Hematopoietic multipotent progenitor cell treated with erythropoietin and hydrocortisone succinate and interleukin-3 and kit ligand, for 17 days (in vitro differentiated cells): ENCODE data around the gene WDR18.

Experiments
- DNase-seq: peaks from one replicate; pipeline ENCODE4 v3.0.0-alpha.2; 2015; ENCODE audit warnings: low spot score

The WDR18 gene

GRCh38 chr19:1008268-1009040 is 24.3 kb downstream of the WDR18 start:
- no peak for DNase-seq

GRCh38 chr19:1009041-1009980 is 25.2 kb downstream of the WDR18 start:
- DNase-seq, result no peak

- no peak for DNase-seq
These were observed 25.9 kb downstream of the WDR18 start for GRCh38 chr19:1009981-1010538.

GRCh38 chr19:1010586-1011510 is 26.7 kb downstream of the WDR18 start:
- DNase-seq, result no peak

GRCh38 chr19:1011831-1012333 is 27.7 kb downstream of the WDR18 start:
- DNase-seq, result no peak

- DNase-seq, result no peak
These were observed 28.2 kb downstream of the WDR18 start for GRCh38 chr19:1012334-1012733.

- no peak for DNase-seq
These were observed 29.1 kb downstream of the WDR18 start for GRCh38 chr19:1013218-1013617.

GRCh38 chr19:1014161-1015060 is 30.3 kb downstream of the WDR18 start:
- DNase-seq, result no peak

GRCh38 chr19:1015061-1015781 is 31.1 kb downstream of the WDR18 start:
- DNase-seq, result no peak

- DNase-seq, result no peak
These were observed 31.9 kb downstream of the WDR18 start for GRCh38 chr19:1015782-1016646.

- no peak for DNase-seq
These were observed 32.5 kb downstream of the WDR18 start for GRCh38 chr19:1016647-1017114.

- DNase-seq, result no peak
These were observed 33.2 kb downstream of the WDR18 start for GRCh38 chr19:1017115-1017905.

- DNase-seq, result no peak
These were observed 33.8 kb downstream of the WDR18 start for GRCh38 chr19:1017906-1018305.

GRCh38 chr19:1018393-1018792 is 34.2 kb downstream of the WDR18 start:
- no peak for DNase-seq

GRCh38 chr19:1018932-1019615 is 34.9 kb downstream of the WDR18 start:
- DNase-seq, result no peak

- DNase-seq, result no peak
These were observed 35.4 kb downstream of the WDR18 start for GRCh38 chr19:1019616-1019961.
